OCI-LY1 (cell line): ENCODE data around the gene PNPT1.
A peak's percentile ranks its signal among the peaks of the same experiment; 100 is the strongest.

Source experiments
- CTCF ChIP-seq: fragments of 200-600 bp; sonication (generic), shearing (Covaris generic); IDR thresholded peaks from 2 replicates; pipeline ENCODE4 v1.5.1; 2017; ENCODE audit warnings: mild to moderate bottlenecking, antibody characterized with exemption, low read length, moderate library complexity, mixed read lengths
- EZH2 ChIP-seq: fragments of 200-600 bp; sonication (generic), shearing (Covaris generic); IDR thresholded peaks from 2 replicates; pipeline ENCODE4 v1.8.0; 2017; ENCODE audit warnings: borderline replicate concordance, mixed run types, mild to moderate bottlenecking, antibody characterized with exemption, low read length, moderate library complexity, mixed read lengths

DNA sequence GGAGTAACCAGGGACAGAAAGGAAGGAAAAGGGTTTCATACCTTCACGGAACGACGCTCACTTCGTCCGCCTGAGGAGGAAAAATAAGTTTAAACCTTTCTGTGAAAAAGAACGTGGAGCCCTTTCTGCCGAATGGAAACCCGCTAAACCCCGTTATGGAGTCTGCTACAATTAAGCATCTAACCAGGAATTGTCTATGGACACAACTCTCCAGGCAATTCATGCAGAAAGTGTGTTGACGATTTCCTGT lies 75.7 kb downstream of the PNPT1 start:
- TF ChIP-seq CTCF, result peak; percentile 4; the same call in 1 of the 2 replicates
- no peak for TF ChIP-seq EZH2
